HEK293 (cell line): Measurements from ENCODE around the gene EFEMP2.
A peak's percentile ranks its signal among the peaks of the same experiment; 100 is the strongest.

Experiments
- CTCF ChIA-PET: fragments of 350-600 bp; formaldehyde crosslinking; extraction: SDS; loops from one replicate; lab custom pipeline; 2021; ENCODE audit warnings: antibody characterized with exemption; lab: Yijun Ruan, JAX
- POLR2A ChIA-PET: fragments of 300-600 bp; formaldehyde crosslinking; extraction: SDS; loops from one replicate; lab custom pipeline; 2020; ENCODE audit warnings: antibody characterized with exemption, inconsistent platforms; lab: Yijun Ruan, JAX
- H3K27ac ChIP-seq: fragments of 200-500 bp; sonication (Bioruptor generic); 2 replicates; pipeline ENCODE4 v1.5.1; 2014; ENCODE audit warnings: low read depth, low read length, control low read depth, inconsistent platforms; ENCODE audit errors: extremely low read depth
- H3K36me3 ChIP-seq, 2 experiments: fragments of 200-500 bp in 1 of 2; sonication (Bioruptor generic) in 1 of 2; 1 replicate in 1 of 2; 2 replicates in 1 of 2; pipeline ENCODE4 v1.5.1; 2014 to 2017; ENCODE audit warnings: inconsistent platforms in 2 of 2, low read length in 2 of 2; ENCODE audit not compliant: control insufficient read depth in 2 of 2, insufficient read depth in 1 of 2
- H3K4me1 ChIP-seq: fragments of 200-500 bp; sonication (Bioruptor generic); 2 replicates; pipeline ENCODE4 v1.5.1; 2014; ENCODE audit warnings: mild to moderate bottlenecking, low read length, inconsistent platforms; ENCODE audit not compliant: control insufficient read depth, insufficient read depth
- H3K4me3 ChIP-seq: 2 replicates; pipeline ENCODE4 v1.5.1; 2011; ENCODE audit warnings: low read depth, mild to moderate bottlenecking, control low read depth, low read length, moderate library complexity
- H3K9me3 ChIP-seq: fragments of 200-500 bp; sonication (Bioruptor generic); 2 replicates; pipeline ENCODE4 v1.5.1; 2014; ENCODE audit warnings: low read depth, low read length, inconsistent platforms; ENCODE audit not compliant: control insufficient read depth, insufficient read depth
- MEIS1 ChIP-seq: sonication (generic); formaldehyde crosslinking; IDR thresholded peaks from 2 replicates; pipeline ENCODE4 v1.8.1; 2022; ENCODE audit warnings: missing genetic modification reagents, mild to moderate bottlenecking, borderline replicate concordance
- SCRT2 ChIP-seq: fragments of 450-650 bp; formaldehyde crosslinking; IDR thresholded peaks from 2 replicates; pipeline ENCODE4 v1.5.1; 2016; ENCODE audit warnings: missing biosample characterization, missing genetic modification characterization
- TCF7L2 ChIP-seq: IDR thresholded peaks from 2 replicates; pipeline ENCODE4 v1.6.1; 2011; ENCODE audit warnings: low read depth, mild to moderate bottlenecking, inconsistent platforms, low read length, moderate library complexity, borderline replicate concordance
- YY2 ChIP-seq: fragments of 450-650 bp; formaldehyde crosslinking; IDR thresholded peaks from 2 replicates; pipeline ENCODE4 v1.5.1; 2016; ENCODE audit warnings: missing biosample characterization, missing genetic modification characterization
- ZBTB20 ChIP-seq: fragments of 450-650 bp; formaldehyde crosslinking; IDR thresholded peaks from 2 replicates; pipeline ENCODE4 v1.5.1; 2016; ENCODE audit warnings: missing biosample characterization, missing genetic modification characterization
- ZNF169 ChIP-seq: fragments of 450-650 bp; formaldehyde crosslinking; IDR thresholded peaks from 2 replicates; pipeline ENCODE4 v1.5.1; 2016; ENCODE audit warnings: missing biosample characterization, missing genetic modification characterization
- ZNF266 ChIP-seq: fragments of 450-650 bp; formaldehyde crosslinking; IDR thresholded peaks from 2 replicates; pipeline ENCODE4 v1.5.1; 2016; ENCODE audit warnings: missing biosample characterization, missing genetic modification characterization, low read depth
- ZNF335 ChIP-seq: fragments of 450-650 bp; formaldehyde crosslinking; conservative IDR thresholded peaks from 2 replicates; pipeline ENCODE4 v1.5.1; 2016; ENCODE audit warnings: missing biosample characterization, missing genetic modification characterization
- ZNF521 ChIP-seq: fragments of 450-650 bp; formaldehyde crosslinking; IDR thresholded peaks from 2 replicates; pipeline ENCODE4 v1.5.1; 2017; ENCODE audit warnings: missing biosample characterization, mild to moderate bottlenecking, missing genetic modification characterization
- ZNF530 ChIP-seq: fragments of 450-650 bp; formaldehyde crosslinking; IDR thresholded peaks from 2 replicates; pipeline ENCODE4 v1.5.1; 2016; ENCODE audit warnings: low read depth, missing biosample characterization, missing genetic modification characterization
- ZNF555 ChIP-seq: fragments of 450-650 bp; formaldehyde crosslinking; conservative IDR thresholded peaks from 2 replicates; pipeline ENCODE4 v1.5.1; 2017; ENCODE audit warnings: missing biosample characterization, mild to moderate bottlenecking, missing genetic modification characterization, inconsistent platforms
- TF ChIP-seq, protein P1 (sequence below): fragments of 450-650 bp; formaldehyde crosslinking; IDR thresholded peaks from 2 replicates; pipeline ENCODE4 v1.5.1; 2016; ENCODE audit warnings: missing biosample characterization, missing genetic modification characterization
- TF ChIP-seq, protein P2 (sequence below): fragments of 450-650 bp; formaldehyde crosslinking; IDR thresholded peaks from 2 replicates; pipeline ENCODE4 v1.5.1; 2016; ENCODE audit warnings: missing biosample characterization, missing genetic modification characterization
- TF ChIP-seq, protein P3 (sequence below): fragments of 450-650 bp; formaldehyde crosslinking; IDR thresholded peaks from 2 replicates; pipeline ENCODE4 v1.5.1; 2016; ENCODE audit warnings: missing biosample characterization, missing genetic modification characterization

The EFEMP2 gene

DNA sequence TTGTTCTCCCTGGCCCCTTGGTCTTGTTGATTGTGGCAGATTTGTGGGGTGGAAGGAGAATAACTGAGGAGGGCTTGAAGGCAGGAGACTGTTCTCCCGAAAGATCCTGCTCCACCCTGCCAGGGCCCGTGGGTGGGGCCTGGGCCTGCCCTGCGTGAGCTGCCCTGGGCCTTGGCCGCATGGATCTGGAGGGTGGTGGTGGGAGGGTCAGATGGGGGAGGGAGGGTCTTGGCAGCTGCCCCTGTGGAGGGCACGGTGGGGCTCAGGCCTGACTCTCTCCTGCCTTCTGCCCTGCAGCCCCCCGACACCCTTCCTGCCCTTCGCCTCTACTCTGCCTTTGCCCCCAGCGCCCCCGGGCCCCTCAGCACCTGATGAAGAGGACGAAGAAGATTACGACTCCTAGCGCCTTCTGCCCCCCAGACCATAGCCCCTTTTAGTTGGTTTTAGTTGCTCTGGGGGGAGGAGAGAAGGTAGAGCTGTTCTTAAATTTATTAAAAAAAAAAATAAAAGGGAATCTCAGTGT lies 48.5 kb upstream of the EFEMP2 start:
- no peaks in the 10 kb centered on the region for H3K9me3 ChIP-seq
- no peak overlapping the region for H3K4me3 ChIP-seq
- TF ChIP-seq, protein P1, sequence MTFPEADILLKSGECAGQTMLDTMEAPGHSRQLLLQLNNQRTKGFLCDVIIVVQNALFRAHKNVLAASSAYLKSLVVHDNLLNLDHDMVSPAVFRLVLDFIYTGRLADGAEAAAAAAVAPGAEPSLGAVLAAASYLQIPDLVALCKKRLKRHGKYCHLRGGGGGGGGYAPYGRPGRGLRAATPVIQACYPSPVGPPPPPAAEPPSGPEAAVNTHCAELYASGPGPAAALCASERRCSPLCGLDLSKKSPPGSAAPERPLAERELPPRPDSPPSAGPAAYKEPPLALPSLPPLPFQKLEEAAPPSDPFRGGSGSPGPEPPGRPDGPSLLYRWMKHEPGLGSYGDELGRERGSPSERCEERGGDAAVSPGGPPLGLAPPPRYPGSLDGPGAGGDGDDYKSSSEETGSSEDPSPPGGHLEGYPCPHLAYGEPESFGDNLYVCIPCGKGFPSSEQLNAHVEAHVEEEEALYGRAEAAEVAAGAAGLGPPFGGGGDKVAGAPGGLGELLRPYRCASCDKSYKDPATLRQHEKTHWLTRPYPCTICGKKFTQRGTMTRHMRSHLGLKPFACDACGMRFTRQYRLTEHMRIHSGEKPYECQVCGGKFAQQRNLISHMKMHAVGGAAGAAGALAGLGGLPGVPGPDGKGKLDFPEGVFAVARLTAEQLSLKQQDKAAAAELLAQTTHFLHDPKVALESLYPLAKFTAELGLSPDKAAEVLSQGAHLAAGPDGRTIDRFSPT (tag by site-specific recombination): no peak
- TF ChIP-seq YY2 (tag by site-specific recombination): no peak
- TF ChIP-seq MEIS1 (CRISPR knock-in tag): no peak
- TF ChIP-seq ZNF266 (tag by site-specific recombination): no peak
- TF ChIP-seq ZNF555: no peak
- TF ChIP-seq, protein P2, sequence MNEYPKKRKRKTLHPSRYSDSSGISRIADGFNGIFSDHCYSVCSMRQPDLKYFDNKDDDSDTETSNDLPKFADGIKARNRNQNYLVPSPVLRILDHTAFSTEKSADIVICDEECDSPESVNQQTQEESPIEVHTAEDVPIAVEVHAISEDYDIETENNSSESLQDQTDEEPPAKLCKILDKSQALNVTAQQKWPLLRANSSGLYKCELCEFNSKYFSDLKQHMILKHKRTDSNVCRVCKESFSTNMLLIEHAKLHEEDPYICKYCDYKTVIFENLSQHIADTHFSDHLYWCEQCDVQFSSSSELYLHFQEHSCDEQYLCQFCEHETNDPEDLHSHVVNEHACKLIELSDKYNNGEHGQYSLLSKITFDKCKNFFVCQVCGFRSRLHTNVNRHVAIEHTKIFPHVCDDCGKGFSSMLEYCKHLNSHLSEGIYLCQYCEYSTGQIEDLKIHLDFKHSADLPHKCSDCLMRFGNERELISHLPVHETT (tag by site-specific recombination): no peak
- no peak for TF ChIP-seq ZNF335 (tag by site-specific recombination)
- TF ChIP-seq ZNF169: no peak
- no peak for TF ChIP-seq ZNF521 (tag by site-specific recombination)
- no peak overlapping the region for H3K27ac ChIP-seq
- ChIA-PET POLR2A (interaction anchor here (0.6 to 1.8 kb wide), 2 partner anchors 27 to 62 kb away, joined by 3 to 4 read pairs; no protein-coding TSS in a partner anchor), CTCF (interaction anchor here (0.6 to 2.1 kb wide), 2 partner anchors 32 to 104 kb away, joined by 3 to 10 read pairs; partner anchors contain the start of genes CCDC85B and FIBP)
- peaks cover 0 to 14% of the 10 kb centered on the region in 2 experiments; a peak in 2 of 3 replicates for H3K36me3 ChIP-seq
- no peaks in the 10 kb centered on the region; the same call in 1 of the 2 replicates for H3K4me1 ChIP-seq

DNA sequence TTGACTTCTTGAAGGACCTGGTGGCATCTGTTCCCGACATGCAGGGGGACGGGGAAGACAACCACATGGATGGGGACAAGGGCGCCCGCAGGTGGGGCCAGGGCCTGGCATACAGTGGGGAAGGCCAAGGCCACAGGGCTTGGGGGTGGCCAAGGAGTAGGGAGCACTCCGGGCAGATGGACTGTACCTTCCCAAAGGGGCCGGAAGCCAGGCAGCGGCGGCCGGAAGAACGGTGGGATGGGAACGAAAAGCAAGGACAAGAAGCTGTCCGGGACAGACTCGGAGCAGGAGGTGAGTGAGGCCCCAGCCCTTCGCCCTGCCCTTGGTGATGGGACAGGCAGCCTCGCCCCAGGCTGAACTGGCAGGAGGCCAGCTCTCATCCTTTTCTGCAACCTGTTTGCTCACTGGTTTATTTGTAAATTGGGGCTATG lies 47.8 kb upstream of the EFEMP2 start:
- no peaks in the 10 kb centered on the region; the same call in 1 of the 2 replicates for H3K4me1 ChIP-seq
- H3K4me3 ChIP-seq: peak overlapping the region; percentile 74
- ChIA-PET POLR2A (interaction anchor here (0.6 kb wide), 2 partner anchors 26 to 32 kb away, joined by 3 read pairs; partner anchors contain the start of gene FIBP), CTCF (interaction anchor here (0.7 kb wide), 1 partner anchor 13 kb away, joined by 5 read pairs; no protein-coding TSS in a partner anchor)
- H3K36me3 ChIP-seq: peaks cover 0 to 14% of the 10 kb centered on the region in 2 experiments; a peak in 2 of 3 replicates
- TF ChIP-seq, protein P3, sequence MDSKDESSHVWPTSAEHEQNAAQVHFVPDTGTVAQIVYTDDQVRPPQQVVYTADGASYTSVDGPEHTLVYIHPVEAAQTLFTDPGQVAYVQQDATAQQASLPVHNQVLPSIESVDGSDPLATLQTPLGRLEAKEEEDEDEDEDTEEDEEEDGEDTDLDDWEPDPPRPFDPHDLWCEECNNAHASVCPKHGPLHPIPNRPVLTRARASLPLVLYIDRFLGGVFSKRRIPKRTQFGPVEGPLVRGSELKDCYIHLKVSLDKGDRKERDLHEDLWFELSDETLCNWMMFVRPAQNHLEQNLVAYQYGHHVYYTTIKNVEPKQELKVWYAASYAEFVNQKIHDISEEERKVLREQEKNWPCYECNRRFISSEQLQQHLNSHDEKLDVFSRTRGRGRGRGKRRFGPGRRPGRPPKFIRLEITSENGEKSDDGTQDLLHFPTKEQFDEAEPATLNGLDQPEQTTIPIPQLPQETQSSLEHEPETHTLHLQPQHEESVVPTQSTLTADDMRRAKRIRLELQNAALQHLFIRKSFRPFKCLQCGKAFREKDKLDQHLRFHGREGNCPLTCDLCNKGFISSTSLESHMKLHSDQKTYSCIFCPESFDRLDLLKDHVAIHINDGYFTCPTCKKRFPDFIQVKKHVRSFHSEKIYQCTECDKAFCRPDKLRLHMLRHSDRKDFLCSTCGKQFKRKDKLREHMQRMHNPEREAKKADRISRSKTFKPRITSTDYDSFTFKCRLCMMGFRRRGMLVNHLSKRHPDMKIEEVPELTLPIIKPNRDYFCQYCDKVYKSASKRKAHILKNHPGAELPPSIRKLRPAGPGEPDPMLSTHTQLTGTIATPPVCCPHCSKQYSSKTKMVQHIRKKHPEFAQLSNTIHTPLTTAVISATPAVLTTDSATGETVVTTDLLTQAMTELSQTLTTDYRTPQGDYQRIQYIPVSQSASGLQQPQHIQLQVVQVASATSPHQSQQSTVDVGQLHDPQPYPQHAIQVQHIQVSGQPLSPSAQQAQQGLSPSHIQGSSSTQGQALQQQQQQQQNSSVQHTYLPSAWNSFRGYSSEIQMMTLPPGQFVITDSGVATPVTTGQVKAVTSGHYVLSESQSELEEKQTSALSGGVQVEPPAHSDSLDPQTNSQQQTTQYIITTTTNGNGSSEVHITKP (tag by site-specific recombination): peak; percentile 66
- 0 out of 2 replicates have a peak, but pooled peaks have one; percentile 3 for TF ChIP-seq ZBTB20 (tag by site-specific recombination)
- TF ChIP-seq SCRT2: no peak
- TF ChIP-seq TCF7L2: no peak
- no peak for TF ChIP-seq ZNF530 (tag by site-specific recombination)
- no peaks in the 10 kb centered on the region for H3K9me3 ChIP-seq
- H3K27ac ChIP-seq: no peak overlapping the region
